NCI-H1930 (cell line): ENCODE results near the gene TMEM175.

ENCODE experiments used
- DNase-seq, 2 experiments: peaks; one replicate each; lab custom pipeline; 2025; lab: John Stamatoyannopoulos, UW

Gene TMEM175

DNA sequence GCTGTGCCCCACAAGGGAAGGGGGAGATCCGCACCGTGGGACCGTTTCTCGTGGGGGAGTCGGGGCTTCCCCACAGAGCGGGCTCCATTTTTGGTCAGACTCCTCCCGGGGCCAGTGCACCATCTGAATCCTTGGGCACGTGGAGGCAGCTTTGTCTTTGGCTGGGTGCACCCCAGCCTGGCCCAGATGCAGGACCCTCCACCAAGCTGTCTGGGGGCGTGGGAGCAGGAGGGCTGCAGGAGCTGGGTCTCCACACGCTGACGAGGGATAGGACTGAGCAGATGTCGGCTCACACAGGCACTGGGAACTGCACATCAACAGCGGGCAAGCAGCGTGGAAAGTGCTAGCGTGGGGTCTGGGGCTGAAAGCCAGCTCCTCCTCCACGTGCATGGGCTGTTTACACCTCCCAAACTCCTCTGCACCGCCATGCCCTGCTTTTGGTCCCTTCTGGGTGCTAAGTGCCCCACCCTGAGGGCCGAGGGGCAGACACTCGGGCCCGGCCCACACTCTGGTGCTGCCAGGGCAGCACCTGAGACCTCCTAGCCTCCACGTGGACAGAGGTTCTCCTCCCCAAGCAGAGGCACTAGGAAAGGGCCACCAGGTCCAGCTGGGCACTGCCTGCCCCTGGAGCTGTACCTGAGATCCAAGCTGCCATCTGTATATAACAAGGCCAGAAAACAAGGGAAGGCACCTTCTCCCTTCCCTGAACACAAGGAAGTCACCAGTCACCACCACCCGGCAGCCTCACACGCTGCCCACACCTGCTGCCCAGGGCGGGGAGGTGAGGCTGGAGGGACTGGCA lies 27.3 kb downstream of the TMEM175 start:
- no peak for DNase-seq

DNA sequence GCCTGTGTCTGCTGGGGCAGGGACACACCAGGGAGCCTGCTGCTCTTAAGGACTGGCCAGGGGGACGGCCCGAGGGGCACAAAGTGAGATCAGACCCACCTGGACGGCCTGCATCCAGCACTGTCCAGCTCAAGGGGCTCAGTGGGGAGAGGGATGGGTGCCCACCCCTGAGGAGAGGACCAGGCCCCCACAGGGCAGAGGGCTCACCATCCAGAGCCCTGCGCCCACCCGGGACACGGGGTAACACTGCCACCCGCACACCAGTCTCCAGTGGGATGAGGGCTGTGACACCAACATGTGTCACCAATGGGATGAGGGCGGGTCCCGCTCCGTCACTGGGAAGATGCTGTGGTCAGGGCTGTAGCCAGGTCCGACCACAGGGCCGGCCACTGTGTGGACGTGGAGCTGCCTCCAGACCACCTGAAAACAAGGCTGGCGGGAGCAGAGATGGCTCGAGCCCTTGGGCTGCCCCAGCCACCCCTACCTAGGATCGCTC lies 27.9 kb downstream of the TMEM175 start:
- DNase-seq: no peak

DNA sequence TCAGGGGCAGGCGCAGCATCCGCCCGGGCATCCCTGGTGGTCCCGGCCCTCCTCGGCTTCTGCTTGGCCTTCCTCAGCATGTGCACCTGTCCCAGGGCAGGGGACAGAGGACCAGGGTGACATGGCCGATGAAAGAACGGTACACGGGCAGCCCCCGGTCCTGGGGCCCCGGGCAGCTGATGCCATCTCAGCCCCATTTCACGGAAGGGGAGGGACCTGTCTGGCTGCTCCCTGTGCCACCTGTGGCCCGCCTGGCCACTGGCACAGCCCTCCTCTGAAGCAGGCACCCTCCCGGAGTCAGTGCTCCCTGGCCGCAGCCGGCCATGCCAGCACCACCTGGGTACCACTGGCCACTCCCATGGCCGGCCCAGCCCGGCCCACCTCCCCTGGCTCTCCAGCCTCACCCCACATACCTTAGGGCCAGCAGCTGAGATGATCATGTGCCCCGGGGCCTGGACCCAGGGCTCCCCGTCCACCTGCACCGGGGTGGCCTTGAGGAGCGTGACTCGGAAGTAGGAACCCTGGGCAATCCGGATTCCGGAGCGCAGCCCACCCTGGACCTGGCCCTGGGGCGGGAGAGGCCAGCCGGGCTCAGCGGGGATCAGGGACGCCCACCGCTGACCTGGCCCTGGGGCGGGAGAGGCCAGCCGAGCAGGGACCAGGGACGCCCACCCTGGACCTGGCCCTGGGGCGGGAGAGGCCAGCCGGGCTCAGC lies 28.5 kb downstream of the TMEM175 start:
- no peak for DNase-seq

DNA sequence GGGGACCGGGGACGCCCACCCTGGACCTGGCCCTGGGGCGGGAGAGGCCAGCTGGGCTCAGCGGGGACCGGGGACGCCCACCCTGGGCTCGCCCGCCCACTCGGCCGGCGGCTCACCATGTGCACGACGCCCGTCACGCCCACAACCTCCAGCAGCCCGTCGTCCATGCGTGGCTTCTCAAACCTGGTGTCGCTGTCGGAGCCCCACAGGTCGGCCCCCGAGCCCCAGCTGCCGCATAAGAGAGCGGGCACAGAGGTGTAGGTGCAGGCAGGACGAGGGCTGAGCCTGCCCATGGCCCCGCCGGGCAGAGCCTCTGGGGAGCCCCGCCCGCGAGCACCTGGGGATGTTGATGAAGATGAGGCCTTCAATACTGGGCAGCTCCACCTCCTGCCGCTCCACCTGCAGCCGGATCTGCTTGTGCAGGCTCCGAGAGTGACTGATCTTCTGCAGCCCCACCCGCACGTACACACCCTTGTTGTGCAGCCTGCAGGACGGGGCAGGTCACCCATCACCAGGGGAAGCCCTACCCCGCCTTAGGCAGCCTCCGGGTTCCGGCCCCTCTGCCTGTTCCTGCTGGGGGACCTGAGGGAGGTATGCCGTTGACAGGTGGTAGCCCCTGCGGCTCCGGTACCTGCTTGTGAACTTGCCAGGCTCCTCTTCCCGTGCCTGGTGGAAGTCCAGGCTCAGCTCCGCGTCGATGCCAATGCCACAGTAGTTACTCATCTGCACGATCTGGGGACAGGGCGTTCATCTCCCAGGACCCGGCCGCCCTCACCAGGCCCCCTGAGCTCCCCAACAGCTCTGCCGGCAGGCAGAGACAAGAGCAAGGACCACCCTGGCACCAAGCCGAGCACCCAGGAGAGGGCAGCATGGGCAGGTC lies 29.3 kb downstream of the TMEM175 start:
- DNase-seq: no peak

DNA sequence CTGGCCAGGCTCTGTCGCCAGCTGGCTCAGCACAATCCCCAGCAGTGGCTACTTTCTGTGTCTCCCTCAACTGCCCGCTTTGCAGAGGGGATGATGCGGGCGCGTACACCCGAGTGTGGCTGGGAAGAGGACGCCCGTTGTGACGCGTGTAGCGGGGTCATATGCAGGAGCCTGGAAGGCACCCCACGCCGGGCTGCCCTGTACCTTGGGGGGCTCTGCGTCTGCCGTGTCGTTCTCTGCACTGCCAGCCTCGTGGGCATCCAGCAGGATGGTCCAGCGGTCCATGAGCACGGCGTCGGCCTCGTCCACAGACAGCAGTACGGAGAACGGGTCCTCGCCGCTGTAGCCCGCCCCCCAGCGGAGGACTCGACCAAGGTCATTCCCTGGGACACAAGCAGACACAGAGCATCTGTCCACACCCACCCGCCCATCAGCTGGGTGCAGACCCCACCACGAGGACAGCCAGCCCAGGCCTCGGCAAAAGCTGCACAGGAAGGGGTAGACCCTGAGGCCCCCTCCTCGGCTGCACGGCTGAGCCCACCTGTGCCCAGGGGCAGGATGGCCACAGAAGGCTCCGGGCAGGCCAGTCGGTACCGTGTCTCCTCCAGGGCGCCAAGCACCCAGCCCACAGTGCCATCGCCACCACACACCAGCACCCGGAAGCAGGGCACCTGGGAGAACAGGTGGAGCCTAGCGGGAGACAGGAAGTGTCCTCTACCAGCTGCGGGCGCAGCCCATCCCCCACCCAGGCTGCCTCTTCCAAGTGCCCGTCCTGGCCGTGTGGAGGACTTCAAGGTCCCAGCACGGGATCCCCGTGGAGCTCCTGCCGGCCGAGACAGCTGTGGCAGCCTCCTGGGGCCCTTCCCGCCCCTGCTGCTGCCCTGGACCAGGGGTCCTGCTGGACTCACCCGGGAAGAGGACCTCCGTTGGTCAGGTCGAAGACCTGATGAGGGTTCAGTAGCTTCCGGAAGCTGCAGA lies 30.3 kb downstream of the TMEM175 start:
- no peak for DNase-seq

DNA sequence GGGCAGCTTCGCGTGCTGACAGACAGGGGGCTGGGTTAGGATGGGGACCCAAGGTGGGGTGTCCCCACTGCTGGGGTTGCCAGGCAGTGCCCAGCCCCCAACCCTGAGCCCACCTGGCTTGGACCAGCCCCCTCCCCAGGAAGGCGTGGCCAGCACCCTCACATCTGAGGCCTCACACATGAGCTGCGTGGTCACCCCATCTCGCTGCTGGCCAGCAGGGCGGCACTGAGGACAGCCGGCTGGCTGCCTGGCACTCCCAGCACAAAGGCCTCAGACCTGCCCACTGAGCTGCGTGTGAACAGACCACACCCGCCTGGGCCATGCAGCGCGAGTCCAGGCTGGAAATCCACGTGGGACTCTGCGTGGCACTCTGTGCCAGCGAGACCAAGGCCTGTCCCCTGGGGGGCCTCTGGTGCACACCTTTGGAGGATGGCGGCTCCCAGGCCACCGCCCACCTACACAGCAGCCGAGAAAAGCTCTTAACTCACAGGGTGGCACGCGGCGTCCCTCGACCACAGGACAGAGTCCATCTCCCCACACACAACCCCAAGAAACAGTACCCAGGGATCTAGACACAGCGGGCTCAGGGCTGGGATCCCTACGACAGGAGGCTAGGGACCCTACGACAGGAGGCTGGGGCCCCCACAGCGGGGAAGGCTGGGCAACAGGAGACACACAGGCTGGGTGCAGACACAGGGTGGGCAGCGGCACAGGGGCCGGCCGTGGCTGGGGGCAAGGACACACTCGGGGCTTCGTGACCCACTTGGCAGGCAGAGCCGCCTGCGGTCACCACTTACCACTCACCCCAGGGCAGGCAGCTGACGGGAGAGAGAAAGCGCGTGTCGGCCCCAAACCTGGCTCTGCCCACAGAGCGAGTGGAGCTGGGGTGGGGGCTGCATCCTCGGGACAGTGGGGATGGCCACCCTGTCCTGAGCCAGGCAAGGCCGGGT lies 31.3 kb downstream of the TMEM175 start:
- no peak for DNase-seq

DNA sequence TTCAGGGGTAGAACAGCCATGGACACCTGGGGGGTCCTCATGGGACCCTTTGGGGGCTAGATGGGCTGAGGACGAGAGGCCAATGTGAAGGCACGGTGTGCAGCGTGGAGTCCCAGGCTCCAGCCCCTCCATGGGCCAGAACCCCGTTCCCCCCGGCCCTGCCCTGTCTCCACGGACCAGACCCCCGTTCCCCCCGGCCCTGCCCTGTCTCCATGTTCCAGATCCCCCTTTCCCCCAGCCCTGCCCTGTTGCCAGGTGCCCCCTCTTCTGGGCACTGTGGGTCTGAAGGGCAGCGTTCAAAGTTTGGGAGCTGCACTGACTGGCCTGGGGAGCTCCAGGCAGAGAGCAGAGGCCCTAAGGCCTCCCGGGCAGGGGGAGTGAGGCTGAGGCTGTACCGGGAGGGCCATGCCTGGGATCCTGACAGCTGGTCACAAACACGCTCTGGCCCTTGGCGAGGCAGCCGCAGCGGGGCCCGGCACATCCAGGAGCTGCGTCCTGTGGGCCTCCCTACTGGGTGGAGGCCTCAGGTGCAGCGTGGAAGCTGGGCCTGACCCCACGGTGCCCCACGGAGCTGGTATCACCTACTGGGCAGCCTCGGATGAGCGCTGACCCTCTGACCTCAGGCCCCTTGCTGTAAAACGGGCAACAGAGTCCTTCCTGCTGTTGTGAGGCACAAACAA lies 32.2 kb downstream of the TMEM175 start:
- DNase-seq: no peak

DNA sequence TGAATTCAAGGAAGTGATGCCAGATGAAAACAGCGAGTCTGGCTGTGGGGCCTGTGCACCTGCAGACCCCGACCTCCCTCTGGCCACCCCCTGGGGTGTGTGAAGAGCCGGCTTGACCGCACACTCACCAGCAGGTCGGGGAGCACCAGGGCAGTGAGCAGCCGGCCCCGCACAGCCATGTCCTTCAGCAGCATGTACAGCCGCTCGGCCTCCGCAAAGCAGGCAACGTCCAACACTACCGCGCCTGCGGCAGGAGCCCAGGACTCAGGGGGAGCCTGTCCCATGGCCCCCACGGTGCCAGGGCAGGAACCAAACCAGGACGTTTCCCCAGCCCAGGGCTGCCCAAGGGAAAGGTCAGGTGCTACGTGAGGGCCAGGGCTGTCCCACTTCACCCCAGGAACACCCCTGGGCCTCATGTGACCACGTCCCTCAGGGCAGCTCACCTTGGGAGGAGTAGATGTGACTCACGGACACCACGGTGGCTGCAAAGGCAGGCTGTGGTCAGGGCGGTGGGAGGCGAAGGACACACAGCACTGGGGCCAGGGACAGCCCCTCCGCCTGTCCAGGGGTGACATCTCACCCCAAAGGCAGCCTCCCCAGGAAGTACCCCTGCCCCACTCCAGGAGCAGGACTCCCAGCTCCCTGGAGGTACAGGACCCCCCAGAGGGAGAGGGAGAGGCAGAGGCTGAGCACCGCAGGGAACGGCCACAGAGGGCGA lies 32.9 kb downstream of the TMEM175 start:
- no peak for DNase-seq

DNA sequence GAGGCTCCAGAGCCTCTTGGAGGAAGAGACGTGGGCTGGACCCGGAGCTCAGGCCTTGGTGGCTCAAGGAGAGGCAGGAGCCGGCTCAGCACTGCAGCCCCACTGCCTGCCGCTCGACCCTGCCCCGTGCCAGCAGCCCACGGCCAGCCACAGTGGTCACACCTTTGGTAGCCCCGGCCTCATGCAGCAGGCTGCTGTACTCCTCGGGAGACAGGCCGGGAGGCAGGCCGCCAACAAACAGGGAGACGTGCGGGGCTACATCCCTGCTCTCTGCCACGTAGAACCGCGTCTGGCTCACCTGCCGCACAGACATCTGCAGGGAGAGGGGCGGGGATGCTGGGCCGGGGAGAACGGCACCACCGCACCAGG lies 33.5 kb downstream of the TMEM175 start:
- no peak for DNase-seq

DNA sequence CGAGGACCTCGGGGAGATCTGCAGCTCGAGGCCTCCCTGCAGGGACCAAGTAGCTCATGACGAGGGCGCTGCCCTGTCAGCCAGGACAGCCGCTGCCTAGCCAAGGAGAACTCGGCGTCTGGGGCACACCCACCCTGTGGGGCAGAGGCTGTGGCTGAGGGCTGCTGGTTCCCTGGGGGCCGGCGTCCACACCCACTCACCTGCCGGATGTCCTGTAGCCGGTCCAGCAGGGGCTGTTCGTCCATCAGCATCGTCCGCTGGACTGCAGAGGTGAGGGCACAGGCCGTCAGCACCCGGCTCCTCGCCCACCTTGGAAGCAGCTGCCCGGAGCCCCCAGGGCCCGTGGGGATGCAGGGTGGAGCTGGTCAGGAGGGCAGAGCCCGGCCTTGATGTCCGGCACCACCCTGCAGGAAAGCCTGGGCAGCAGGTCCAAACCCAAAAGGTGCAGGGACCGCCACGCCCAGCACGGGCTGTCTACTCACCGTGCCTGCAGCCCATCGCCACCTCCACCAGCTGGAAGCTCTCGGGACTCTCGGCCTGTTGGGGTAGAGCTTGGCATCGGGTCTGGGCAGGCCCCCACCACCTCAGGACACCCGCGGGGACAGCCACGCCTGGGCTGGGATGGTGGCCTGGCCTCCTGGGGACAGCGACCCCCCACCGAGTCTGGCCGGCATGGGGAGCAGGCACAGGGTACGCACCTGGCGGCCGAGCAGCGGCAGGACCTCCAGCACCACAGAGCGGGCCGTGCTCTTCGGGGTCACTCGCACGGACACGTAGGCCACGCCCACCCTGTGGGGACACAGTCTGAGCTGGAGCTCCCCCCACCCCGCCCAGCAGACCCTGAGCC lies 34.2 kb downstream of the TMEM175 start:
- DNase-seq: no peak

DNA sequence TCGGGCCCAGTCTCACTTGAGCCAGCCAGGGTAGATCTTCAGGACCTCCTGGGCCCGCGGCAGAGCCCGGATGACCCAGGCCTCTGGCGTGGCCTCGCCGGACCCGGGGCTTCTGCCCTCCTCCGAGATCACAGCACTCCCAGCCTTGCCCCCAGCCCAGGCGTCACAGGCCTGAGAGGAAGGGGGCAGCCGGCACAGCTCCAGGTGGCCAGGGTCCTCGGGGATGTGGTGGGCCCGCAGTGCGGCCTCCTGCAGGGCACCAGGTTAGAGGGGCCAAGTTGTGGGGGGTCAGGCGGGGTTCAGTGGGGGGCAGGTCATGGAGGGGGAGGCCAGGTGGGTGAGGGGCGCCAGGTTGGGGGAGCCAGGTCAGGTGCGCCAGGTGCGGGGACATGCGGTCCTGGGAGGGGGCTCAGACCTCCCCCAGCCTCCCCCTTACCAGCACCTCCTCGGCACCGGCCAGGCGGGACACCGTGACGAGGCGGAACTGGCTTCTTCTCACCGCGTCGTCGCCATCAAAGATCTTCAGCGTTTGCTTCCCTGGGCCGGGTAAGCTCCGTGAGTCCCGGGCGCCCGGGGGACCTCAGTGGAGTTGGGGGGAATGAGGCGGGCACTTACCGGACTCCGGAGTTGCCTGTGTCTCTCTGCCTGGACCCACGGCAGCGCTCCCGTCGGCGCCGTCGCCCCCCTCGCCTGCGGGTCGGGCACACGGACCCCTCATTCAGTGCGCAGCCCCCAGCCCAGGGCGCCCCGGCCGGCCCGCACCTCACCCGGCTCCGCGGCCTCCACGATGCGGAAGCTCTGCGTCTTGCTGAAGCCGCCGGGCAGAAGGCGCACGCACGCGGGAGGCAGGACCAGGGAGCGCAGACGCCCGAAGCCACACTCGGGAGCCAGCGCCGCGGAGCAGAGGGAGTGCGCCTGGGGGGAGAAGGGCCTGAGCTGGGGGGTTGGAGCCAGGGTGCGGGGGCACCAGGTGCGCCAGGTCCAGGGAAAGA lies 35.1 kb downstream of the TMEM175 start:
- no peak for DNase-seq

DNA sequence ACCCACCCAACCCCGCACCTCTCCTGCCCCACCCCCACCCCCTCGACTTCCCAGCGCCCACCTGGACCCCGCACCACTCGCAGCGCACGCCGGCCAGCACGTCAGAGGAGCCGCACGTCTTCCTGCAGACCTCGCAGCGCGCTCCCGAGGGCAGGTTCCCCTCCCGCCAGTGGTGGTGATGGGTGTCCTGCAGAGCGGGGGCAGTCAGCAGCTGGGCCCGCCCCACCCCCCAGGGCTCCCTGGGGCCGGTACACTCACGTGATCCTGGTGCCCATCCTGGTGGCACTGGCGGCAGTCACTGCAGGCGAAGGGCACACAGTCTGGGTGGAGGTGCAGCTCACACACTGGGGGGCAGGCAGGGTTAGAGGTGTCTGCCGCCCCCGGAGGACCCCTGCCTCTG lies 36.0 kb downstream of the TMEM175 start:
- DNase-seq: no peak

DNA sequence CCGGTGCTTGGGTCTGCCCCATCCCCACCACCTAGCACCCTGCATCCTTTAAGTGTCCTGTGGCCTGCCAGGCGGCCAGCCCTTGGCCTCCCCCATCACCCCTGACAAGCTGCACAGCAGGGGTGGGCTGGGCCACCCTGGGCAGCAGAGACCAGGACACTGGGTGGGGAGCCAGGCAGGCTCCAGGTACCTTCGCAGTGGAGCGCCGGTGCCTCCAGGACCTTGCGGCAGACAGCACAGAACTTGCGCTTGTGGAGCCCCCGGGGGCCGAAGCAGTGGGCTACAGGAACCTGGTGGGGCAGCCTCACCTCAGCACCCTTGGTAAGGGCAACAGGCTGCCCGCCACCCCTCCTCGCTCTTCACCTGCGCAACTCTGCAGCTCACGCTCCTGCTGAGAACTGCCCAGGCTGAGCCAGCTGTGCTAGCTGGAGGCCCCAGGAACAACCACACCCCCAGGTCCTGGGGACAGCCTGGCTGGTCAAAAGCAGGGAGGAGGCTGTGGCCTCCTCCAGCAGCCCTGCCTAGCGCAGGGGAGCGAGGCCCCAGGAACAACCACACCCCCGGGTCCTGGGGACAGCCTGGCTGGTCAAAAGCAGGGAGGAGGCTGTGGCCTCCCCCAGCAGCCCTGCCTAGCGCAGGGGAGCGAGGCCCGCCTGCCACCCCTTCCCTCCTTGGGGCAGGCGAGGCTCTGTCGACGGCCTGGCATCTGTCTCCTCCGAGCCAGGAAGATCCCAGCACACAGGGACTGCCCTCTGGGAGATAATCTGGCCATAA lies 36.5 kb downstream of the TMEM175 start:
- DNase-seq: no peak

DNA sequence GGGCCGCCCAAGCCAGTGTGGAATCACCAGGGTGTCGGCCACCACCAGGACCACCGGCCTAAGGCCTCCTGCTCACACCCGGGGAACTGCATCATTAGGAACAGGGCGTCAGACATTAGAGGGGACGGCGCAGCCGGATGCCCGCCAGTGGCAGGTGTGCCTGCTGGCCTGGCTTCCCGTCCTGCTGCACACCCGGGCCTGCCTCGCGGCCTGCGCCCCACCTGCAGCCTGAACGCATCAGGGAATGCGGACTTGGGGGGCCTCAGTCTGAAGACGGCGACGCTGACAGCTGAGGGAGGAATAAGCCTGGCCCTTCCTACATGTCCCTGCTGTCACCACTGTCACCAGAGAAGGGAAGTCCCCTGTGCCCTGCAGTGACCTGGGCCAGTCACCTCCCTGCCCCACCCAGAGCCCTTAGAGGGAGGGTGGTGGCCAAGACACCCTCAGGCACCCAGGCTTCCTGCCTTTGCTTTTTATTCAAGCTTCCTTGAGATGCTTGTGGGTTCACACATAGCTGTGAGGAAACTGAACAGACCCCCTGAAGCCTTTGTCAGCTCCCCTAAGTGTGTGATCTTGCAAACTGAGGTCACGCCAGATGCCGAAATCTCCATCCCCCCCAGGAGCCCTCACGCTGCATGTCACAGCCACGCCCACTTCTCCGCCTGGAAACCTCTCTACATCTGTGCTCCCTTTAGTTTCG lies 37.9 kb downstream of the TMEM175 start:
- no peak for DNase-seq

DNA sequence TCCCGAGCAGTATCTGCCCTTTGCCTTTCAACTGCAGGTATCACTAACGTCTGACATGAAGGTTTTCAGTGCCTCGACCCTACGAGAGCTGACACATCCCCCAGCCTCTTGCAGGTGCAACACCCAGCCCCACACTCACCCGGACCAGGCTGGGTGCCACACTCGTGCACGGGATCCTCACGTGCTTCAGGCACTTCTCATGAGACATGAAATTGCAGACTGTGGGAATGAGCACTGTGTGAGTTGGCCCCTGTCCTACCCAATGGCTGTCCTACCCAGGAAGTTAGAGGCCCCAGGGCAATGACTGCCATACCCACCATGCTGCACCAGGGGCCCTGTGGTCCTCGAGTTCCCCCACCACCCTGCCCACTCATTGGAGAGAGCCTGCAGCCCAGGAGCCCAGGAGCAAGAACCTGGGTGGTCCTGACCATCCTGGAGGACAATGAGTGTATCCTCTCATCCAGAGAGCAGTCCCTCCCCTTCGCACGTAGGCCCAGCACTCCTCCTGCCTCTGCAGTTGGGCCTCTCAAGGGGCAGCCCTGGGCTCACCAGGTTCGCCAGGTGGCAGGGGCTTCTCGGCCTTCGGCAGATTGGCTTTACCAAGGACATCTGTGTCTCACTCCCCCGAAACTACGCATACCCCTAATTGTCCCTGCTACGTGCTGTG lies 38.7 kb downstream of the TMEM175 start:
- DNase-seq: no peak
